SK-N-SH (cell line): ENCODE measurements around the gene TRHDE. TPM values are rescaled to one million over a fixed set of nuclear protein-coding genes. Genes with fewer than 3 reads are reported as not detected.

ENCODE experiments used
- CTCF ChIA-PET: fragments of 300-600, 350-600 bp; formaldehyde crosslinking; extraction: SDS; loops from one replicate; lab custom pipeline; 2021; lab: Yijun Ruan, JAX
- POLR2A ChIA-PET: fragments of 350-600 bp; sonication (Branson Sonifier 250); formaldehyde crosslinking; extraction: SDS; loops from one replicate; lab custom pipeline; 2020; ENCODE audit warnings: antibody characterized with exemption, inconsistent platforms; lab: Yijun Ruan, JAX
- DNase-seq: peaks from one replicate; pipeline ENCODE4 v3.0.0; 2012
- H2AFZ ChIP-seq: fragments of 200-600 bp; sonication (generic); 2 replicates; pipeline ENCODE4 v1.8.1; 2016; ENCODE audit warnings: antibody characterized with exemption, mild to moderate bottlenecking, low read depth
- H3F3A ChIP-seq: fragments of 200-600 bp; sonication (generic); replicated peaks from 2 replicates; pipeline ENCODE3; 2016; ENCODE audit warnings: antibody characterized with exemption, mild to moderate bottlenecking; ENCODE audit not compliant: insufficient read depth
- H3K27ac ChIP-seq, 2 experiments: fragments of 200-500 bp in 1 of 2; fragments of 200-600 bp in 1 of 2; sonication (Bioruptor generic) in 1 of 2; sonication (generic), shearing (Covaris generic) in 1 of 2; 2 replicates each; pipeline versions ENCODE4 v1.5.1 to v1.6.1; 2014 to 2016; ENCODE audit warnings: low read depth in 2 of 2, inconsistent platforms in 1 of 2, low read length in 1 of 2, mild to moderate bottlenecking in 1 of 2, mixed read lengths in 1 of 2
- H3K27me3 ChIP-seq: fragments of 200-600 bp; sonication (generic), shearing (Covaris generic); 2 replicates; pipeline ENCODE4 v1.6.1; 2016; ENCODE audit warnings: mixed run types; ENCODE audit not compliant: insufficient read depth
- H3K36me3 ChIP-seq, 2 experiments: fragments of 200-500 bp in 1 of 2; fragments of 200-600 bp in 1 of 2; sonication (Bioruptor generic) in 1 of 2; sonication (generic) in 1 of 2; replicated peaks in 1 of 2; 2 replicates each; pipeline versions ENCODE3 to v1.5.1; 2014 to 2016; ENCODE audit warnings: low read length in 1 of 2, mild to moderate bottlenecking in 1 of 2; ENCODE audit not compliant: insufficient read depth in 2 of 2, control insufficient read depth in 1 of 2
- H3K4me1 ChIP-seq, 2 experiments: fragments of 200-500 bp in 1 of 2; fragments of 200-600 bp in 1 of 2; sonication (Bioruptor generic) in 1 of 2; sonication (generic), shearing (Covaris generic) in 1 of 2; 2 replicates each; pipeline versions ENCODE4 v1.5.1 to v1.6.1; 2014 to 2016; ENCODE audit warnings: low read depth in 1 of 2, low read length in 1 of 2, mixed run types in 1 of 2; ENCODE audit not compliant: insufficient read depth in 2 of 2, control insufficient read depth in 1 of 2
- H3K4me2 ChIP-seq: fragments of 200-600 bp; sonication (generic), shearing (Covaris generic); 2 replicates; pipeline ENCODE4 v1.6.1; 2017; ENCODE audit warnings: mixed run types
- H3K4me3 ChIP-seq, 2 experiments: fragments of 200-500 bp in 1 of 2; fragments of 200-600 bp in 1 of 2; sonication (Bioruptor generic) in 1 of 2; sonication (generic), shearing (Covaris generic) in 1 of 2; 2 replicates each; pipeline versions ENCODE4 v1.5.1 to v1.8.1; 2014 to 2016; ENCODE audit warnings: low read depth in 2 of 2, inconsistent platforms in 1 of 2, low read length in 1 of 2, mild to moderate bottlenecking in 1 of 2, mixed read lengths in 1 of 2, moderate library complexity in 1 of 2
- H3K79me2 ChIP-seq: fragments of 200-600 bp; sonication (generic); 2 replicates; pipeline ENCODE4 v1.8.1; 2017; ENCODE audit warnings: mild to moderate bottlenecking; ENCODE audit not compliant: insufficient read depth
- H3K9ac ChIP-seq: fragments of 200-600 bp; sonication (generic); 2 replicates; pipeline ENCODE4 v1.6.1; 2017; ENCODE audit warnings: mixed run types
- H3K9me2 ChIP-seq: fragments of 200-600 bp; sonication (generic); 2 replicates; pipeline ENCODE4 v1.6.1; 2017; ENCODE audit warnings: mixed run types
- H3K9me3 ChIP-seq: fragments of 200-600 bp; sonication (generic); 2 replicates; pipeline ENCODE4 v1.6.1; 2017; ENCODE audit warnings: mixed run types, mild to moderate bottlenecking, moderate library complexity
- H4K20me1 ChIP-seq: fragments of 200-600 bp; sonication (generic); 2 replicates; pipeline ENCODE4 v1.6.1; 2017; ENCODE audit warnings: mild to moderate bottlenecking, mixed run types; ENCODE audit not compliant: insufficient read depth
- CHD2 ChIP-seq: fragments of 150-350 bp; IDR thresholded peaks from 2 replicates; pipeline ENCODE4 v1.6.1; 2018; ENCODE audit warnings: low read length; ENCODE audit not compliant: partially characterized antibody
- CTCF ChIP-seq: fragments of 200-600 bp; sonication (generic); IDR thresholded peaks from 2 replicates; pipeline ENCODE4 v1.6.1; 2017; ENCODE audit warnings: antibody characterized with exemption, mild to moderate bottlenecking, moderate library complexity
- FOXJ3 ChIP-seq: sonication (generic); formaldehyde crosslinking; IDR thresholded peaks from 2 replicates; pipeline ENCODE4 v1.5.1; 2020; ENCODE audit warnings: mild to moderate bottlenecking, missing genetic modification reagents
- FOXM1 ChIP-seq: IDR thresholded peaks from 2 replicates; pipeline ENCODE4 v1.4.0; 2012; ENCODE audit warnings: low read depth, mild to moderate bottlenecking
- GABPA ChIP-seq: IDR thresholded peaks from 2 replicates; pipeline ENCODE4 v1.4.0; 2012; ENCODE audit warnings: low read depth, mild to moderate bottlenecking
- IRF3 ChIP-seq: fragments of 150-350 bp; IDR thresholded peaks from 2 replicates; pipeline ENCODE4 v1.6.1; 2016; ENCODE audit warnings: mild to moderate bottlenecking, low read depth, low read length
- MAX ChIP-seq: IDR thresholded peaks from 2 replicates; pipeline ENCODE4 v1.4.0; 2012; ENCODE audit warnings: low read depth
- MXI1 ChIP-seq: IDR thresholded peaks from 2 replicates; pipeline ENCODE4 v1.6.1; 2012; ENCODE audit warnings: mild to moderate bottlenecking, low read depth, low read length, improper control_type of control experiment
- PBX3 ChIP-seq: IDR thresholded peaks from 2 replicates; pipeline ENCODE4; 2012
- RAD21 ChIP-seq: IDR thresholded peaks from 2 replicates; pipeline ENCODE4 v1.6.1; 2012; ENCODE audit warnings: mild to moderate bottlenecking, low read length
- RCOR1 ChIP-seq: fragments of 150-350 bp; IDR thresholded peaks from 2 replicates; pipeline ENCODE4 v1.6.1; 2017; ENCODE audit warnings: antibody characterized with exemption, low read length
- RFX5 ChIP-seq: IDR thresholded peaks from 2 replicates; pipeline ENCODE4 v1.6.1; 2012; ENCODE audit warnings: mild to moderate bottlenecking, improper control_type of control experiment, low read length
- SIN3A ChIP-seq: IDR thresholded peaks from 2 replicates; pipeline ENCODE4 v1.6.1; 2012; ENCODE audit warnings: low read depth, mild to moderate bottlenecking, low read length, moderate library complexity, borderline replicate concordance
- SMC3 ChIP-seq: IDR thresholded peaks from 2 replicates; pipeline ENCODE4 v1.6.1; 2012; ENCODE audit warnings: low read depth, low read length, improper control_type of control experiment
- TAF1 ChIP-seq: IDR thresholded peaks from 2 replicates; pipeline ENCODE4 v1.6.1; 2012; ENCODE audit warnings: low read depth, mild to moderate bottlenecking, low read length, moderate library complexity, borderline replicate concordance
- TCF12 ChIP-seq: IDR thresholded peaks from 2 replicates; pipeline ENCODE4 v1.4.0; 2012
- TEAD4 ChIP-seq: IDR thresholded peaks from 2 replicates; pipeline ENCODE4 v1.4.0; 2012; ENCODE audit warnings: mild to moderate bottlenecking, borderline replicate concordance; ENCODE audit not compliant: insufficient read depth
- USF2 ChIP-seq: fragments of 150-350 bp; IDR thresholded peaks from 2 replicates; pipeline ENCODE4 v1.6.1; 2017; ENCODE audit warnings: antibody characterized with exemption, low read length, low read depth, borderline replicate concordance
- WGBS: methylation state at CpG from one replicate; pipeline ENCODE4 v1.1.6; 2017; ENCODE audit warnings: low lambda C conversion rate; 5-methylcytosine and 5-hydroxymethylcytosine counted together
- polyA plus RNA-seq, 3 experiments: library from polyadenylated mRNA; depleted of rRNA; stranded (reverse); fragments of >200 nt; gene quantifications; 2 replicates each; pipeline ENCODE4 v1.2.3, GENCODE V29; 2012

The TRHDE gene
- polyA plus RNA-seq, 1 of the 3 experiments (the other 2 are of a cell fraction) = 0.46 TPM

GRCh38 chr12:72472350-72472749 is 200.2 kb downstream of the TRHDE start:
- no peaks in the 10 kb centered on the region for H4K20me1 ChIP-seq
- 27% methylated on average over 3 of the region's 3 CpGs for WGBS
- no peak overlapping the region for H2AFZ ChIP-seq
- TF ChIP-seq MAX = no peak
- no peak for TF ChIP-seq PBX3
- no peak for TF ChIP-seq SIN3A
- no peak for TF ChIP-seq TCF12
- no peak for TF ChIP-seq SMC3
- no peak for TF ChIP-seq CTCF
- TF ChIP-seq FOXJ3 (CRISPR knock-in tag) = no peak
- no peak for TF ChIP-seq CHD2
- no peak for TF ChIP-seq RFX5
- no peak for TF ChIP-seq MXI1
- TF ChIP-seq IRF3 = no peak
- H3K9me3 ChIP-seq = no peaks in the 10 kb centered on the region
- no peak overlapping the region for H3K27ac ChIP-seq
- no peak overlapping the region for H3K4me3 ChIP-seq
- H3K9me2 ChIP-seq = no peaks in the 10 kb centered on the region
- no peaks in the 10 kb centered on the region for H3K4me1 ChIP-seq
- no peak overlapping the region for H3K9ac ChIP-seq
- H3K27me3 ChIP-seq = no peaks in the 10 kb centered on the region
- DNase-seq = no peak
- no peaks in the 10 kb centered on the region for H3K36me3 ChIP-seq
- ChIA-PET POLR2A (no interaction called here), CTCF (interaction anchor here (1.1 kb wide), 1 partner anchor 10 kb away, joined by 3 read pairs; no protein-coding TSS in a partner anchor)
- no peak overlapping the region for H3K4me2 ChIP-seq
- no peaks in the 10 kb centered on the region for H3K79me2 ChIP-seq
- no peaks in the 10 kb centered on the region for H3F3A ChIP-seq

- Histone ChIP-seq H3K27me3 (no peaks in the 10 kb centered on the region), H3K27ac (no peak overlapping the region), H3K4me3 (no peak overlapping the region), H2AFZ (no peak overlapping the region), H3K4me1 (no peaks in the 10 kb centered on the region), H3K4me2 (no peak overlapping the region), H3F3A (no peaks in the 10 kb centered on the region), H3K9me2 (no peaks in the 10 kb centered on the region), H3K79me2 (no peaks in the 10 kb centered on the region), H3K9ac (no peak overlapping the region), H3K9me3 (no peaks in the 10 kb centered on the region), H4K20me1 (no peaks in the 10 kb centered on the region), H3K36me3 (no peaks in the 10 kb centered on the region)
- ChIA-PET POLR2A (no interaction called here), CTCF (no interaction called here)
- 48% methylated on average over 2 of the region's 2 CpGs for WGBS
- no peak for DNase-seq
- TF ChIP-seq CTCF (no peak), TEAD4 (no peak), GABPA (no peak), USF2 (no peak), RCOR1 (no peak), PBX3 (no peak), RAD21 (no peak), IRF3 (no peak), TAF1 (no peak), FOXM1 (no peak)
Measured at GRCh38 chr12:72476301-72476700, 204.1 kb downstream of the TRHDE start.
